ENCODE results near the gene SH3BP5L. TPM values are rescaled to one million over a fixed set of nuclear protein-coding genes. Genes with fewer than 3 reads are reported as not detected.

SH3BP5L gene
- total and polyA plus RNA-seq, 2 of the 13 experiments (the other 11 are each of a cell fraction or from before 2014, with no cell fraction given): 10.3 to 14.9 TPM

DNA sequence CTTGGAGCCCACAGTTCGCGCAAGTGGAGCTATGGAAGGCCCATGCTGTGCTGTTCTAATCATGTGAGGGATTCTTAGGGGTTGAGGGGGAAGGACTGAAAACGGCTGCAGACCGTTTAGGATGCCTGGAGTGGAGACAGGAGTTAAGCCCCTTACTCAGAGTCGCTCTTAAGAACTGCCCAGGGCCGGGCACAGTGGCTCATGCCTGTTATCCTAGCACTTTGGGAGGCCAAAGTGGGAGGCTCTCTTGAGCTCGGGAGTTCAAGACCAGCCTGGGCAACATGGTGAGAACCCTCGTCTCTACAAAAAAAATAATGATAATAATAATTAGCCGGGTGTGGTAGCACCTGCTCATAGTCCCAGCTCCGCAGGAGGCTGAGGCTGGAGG lies 13.4 kb upstream of the SH3BP5L start:
- peak overlapping the region; percentile 93 for H3K9ac ChIP-seq (ENCODE audit: insufficient read depth, low read depth, low read length)
- POLR2A ChIA-PET: interaction anchor here (1.6 to 4.2 kb wide), 4 partner anchors 11 to 54 kb away, joined by 3 to 108 read pairs (median 44); partner anchors contain the start of genes SH3BP5L and ZNF692

DNA sequence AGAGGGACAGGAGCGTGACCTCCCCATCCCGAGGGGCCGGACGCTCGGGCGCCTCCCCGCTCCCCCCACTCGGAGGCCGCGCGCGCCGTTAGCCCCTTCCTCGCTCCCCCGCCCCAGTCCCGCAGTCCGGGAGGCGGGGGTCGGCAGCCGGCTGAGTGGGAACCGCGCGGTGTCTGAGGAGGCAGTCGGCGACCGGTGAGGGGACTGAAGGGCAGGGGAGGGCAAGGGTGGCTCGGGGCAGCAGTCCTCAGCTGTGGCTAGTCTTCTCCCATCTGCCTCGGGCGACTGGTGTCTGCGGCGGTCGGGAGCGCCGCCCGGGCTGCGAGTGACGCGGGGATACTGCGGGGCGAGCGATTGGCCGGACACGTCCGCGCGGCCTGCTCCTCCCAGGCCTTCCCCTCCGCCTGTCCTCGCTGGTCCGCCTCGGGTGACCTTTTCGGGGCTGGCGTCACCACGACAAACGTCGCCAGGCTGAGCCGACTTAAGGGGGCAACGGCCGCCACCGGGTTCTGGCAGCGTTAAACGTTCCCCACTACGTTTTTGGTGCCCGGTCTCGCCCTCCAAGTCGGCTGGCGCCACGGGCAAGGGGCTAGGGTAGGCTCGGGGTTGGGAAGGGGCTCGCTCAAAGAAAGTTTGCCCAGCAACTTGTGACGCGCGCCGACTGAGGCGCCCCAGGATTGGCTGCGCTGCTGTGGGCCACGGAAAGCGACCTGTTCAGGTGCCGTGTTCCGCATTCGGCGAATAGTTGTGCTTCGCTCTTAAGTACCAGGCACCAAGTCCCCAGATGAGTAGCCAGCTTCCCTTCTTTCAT lies 12.8 kb upstream of the SH3BP5L start:
- intact Hi-C loops (cut with micrococcal nuclease; ENCODE audit: unreplicated experiment): loop anchor here (1.0 kb wide), 4 partner anchors 10 to 142 kb away; partner anchors contain the start of genes PGBD2 and ZNF692
- WGBS (ENCODE audit: low lambda C conversion rate): 0% methylated on average over 3 of the region's 82 CpGs
- Histone ChIP-seq H3K4me1 (ENCODE audit: insufficient read depth, low read length) (peaks cover 66% of the 10 kb centered on the region), H3K79me2 (ENCODE audit: insufficient read depth, low read length) (peaks cover 30% of the 10 kb centered on the region), H3K4me3 (replicated peaks in 1 of 3; ENCODE audit: insufficient read depth in 1 of 3, low read depth in 2 of 3, low read length in 3 of 3) (peak overlapping the region; percentile 58 to 87 (median 83)), H3K27ac (ENCODE audit: extremely low read length, insufficient read depth, low read length) (peak overlapping the region; percentile 96), H2AFZ (ENCODE audit: low read length) (no peak overlapping the region), H3K27me3 (ENCODE audit: control insufficient read depth in 1 of 2, insufficient read depth in 2 of 2, low read length in 2 of 2) (no peaks in the 10 kb centered on the region; a peak in 1 of 5 replicates), H4K20me1 (ENCODE audit: insufficient read depth, low read length) (0 out of 2 replicates have a peak, but pooled peaks cover 2% of the 10 kb centered on the region), H3K9ac (ENCODE audit: insufficient read depth, low read depth, low read length) (peak overlapping the region; percentile 93), H3K36me3 (replicated peaks in 1 of 2; ENCODE audit: control insufficient read depth in 1 of 2, insufficient read depth in 2 of 2, low read length in 2 of 2) (peaks cover 3 to 5% of the 10 kb centered on the region in 2 experiments; a peak in 2 of 5 replicates), H3K4me2 (ENCODE audit: low read depth, low read length) (peak overlapping the region; percentile 83), H3K9me3 (ENCODE audit: low read length) (no peaks in the 10 kb centered on the region)
- FAIRE-seq (peak; percentile 80), DNase-seq (ENCODE audit: low spot score) (peak; percentile 80), ATAC-seq (peak; percentile 87)
- BruUV-seq (replicated peaks): TSS peak; percentile 64
- POLR2A ChIA-PET: interaction anchor here (1.0 to 4.2 kb wide), 10 partner anchors 11 to 80 kb away, joined by 3 to 108 read pairs (median 9); partner anchors contain the start of genes PGBD2, SH3BP5L and ZNF692
- in situ Hi-C loops (cut with HindIII; ENCODE audit: extremely low pct_ligation_motif_present, low pct_unique_long_range_greater_than_20kb): no loop called here
- CTCF ChIA-PET (ENCODE audit: low intra/inter-chr PET ratio, low total read pairs): no interaction called here
- TF ChIP-seq ATF7 (IDR thresholded peaks at IDR 0.05): no peak
- TF ChIP-seq ATF7 (CRISPR knock-in tag; IDR thresholded peaks at IDR 0.05): 0 out of 2 replicates have a peak, but pooled peaks have one; percentile 7
- TF ChIP-seq, protein P1, sequence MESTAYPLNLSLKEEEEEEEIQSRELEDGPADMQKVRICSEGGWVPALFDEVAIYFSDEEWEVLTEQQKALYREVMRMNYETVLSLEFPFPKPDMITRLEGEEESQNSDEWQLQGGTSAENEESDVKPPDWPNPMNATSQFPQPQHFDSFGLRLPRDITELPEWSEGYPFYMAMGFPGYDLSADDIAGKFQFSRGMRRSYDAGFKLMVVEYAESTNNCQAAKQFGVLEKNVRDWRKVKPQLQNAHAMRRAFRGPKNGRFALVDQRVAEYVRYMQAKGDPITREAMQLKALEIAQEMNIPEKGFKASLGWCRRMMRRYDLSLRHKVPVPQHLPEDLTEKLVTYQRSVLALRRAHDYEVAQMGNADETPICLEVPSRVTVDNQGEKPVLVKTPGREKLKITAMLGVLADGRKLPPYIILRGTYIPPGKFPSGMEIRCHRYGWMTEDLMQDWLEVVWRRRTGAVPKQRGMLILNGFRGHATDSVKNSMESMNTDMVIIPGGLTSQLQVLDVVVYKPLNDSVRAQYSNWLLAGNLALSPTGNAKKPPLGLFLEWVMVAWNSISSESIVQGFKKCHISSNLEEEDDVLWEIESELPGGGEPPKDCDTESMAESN (CRISPR knock-in tag; conservative IDR thresholded peaks at IDR 0.05): no peak
- TF ChIP-seq, protein P2, sequence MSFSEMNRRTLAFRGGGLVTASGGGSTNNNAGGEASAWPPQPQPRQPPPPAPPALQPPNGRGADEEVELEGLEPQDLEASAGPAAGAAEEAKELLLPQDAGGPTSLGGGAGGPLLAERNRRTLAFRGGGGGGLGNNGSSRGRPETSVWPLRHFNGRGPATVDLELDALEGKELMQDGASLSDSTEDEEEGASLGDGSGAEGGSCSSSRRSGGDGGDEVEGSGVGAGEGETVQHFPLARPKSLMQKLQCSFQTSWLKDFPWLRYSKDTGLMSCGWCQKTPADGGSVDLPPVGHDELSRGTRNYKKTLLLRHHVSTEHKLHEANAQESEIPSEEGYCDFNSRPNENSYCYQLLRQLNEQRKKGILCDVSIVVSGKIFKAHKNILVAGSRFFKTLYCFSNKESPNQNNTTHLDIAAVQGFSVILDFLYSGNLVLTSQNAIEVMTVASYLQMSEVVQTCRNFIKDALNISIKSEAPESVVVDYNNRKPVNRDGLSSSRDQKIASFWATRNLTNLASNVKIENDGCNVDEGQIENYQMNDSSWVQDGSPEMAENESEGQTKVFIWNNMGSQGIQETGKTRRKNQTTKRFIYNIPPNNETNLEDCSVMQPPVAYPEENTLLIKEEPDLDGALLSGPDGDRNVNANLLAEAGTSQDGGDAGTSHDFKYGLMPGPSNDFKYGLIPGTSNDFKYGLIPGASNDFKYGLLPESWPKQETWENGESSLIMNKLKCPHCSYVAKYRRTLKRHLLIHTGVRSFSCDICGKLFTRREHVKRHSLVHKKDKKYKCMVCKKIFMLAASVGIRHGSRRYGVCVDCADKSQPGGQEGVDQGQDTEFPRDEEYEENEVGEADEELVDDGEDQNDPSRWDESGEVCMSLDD (CRISPR knock-in tag; IDR thresholded peaks at IDR 0.05; ENCODE audit: borderline replicate concordance): no peak
- TF ChIP-seq, protein P3, sequence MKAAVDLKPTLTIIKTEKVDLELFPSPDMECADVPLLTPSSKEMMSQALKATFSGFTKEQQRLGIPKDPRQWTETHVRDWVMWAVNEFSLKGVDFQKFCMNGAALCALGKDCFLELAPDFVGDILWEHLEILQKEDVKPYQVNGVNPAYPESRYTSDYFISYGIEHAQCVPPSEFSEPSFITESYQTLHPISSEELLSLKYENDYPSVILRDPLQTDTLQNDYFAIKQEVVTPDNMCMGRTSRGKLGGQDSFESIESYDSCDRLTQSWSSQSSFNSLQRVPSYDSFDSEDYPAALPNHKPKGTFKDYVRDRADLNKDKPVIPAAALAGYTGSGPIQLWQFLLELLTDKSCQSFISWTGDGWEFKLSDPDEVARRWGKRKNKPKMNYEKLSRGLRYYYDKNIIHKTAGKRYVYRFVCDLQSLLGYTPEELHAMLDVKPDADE (CRISPR knock-in tag; IDR thresholded peaks at IDR 0.05): no peak
- no peak for TF ChIP-seq DPF2 (CRISPR knock-in tag; IDR thresholded peaks at IDR 0.05; ENCODE audit: borderline replicate concordance, low read depth)

More for the DNA sequence above, 13.4 kb upstream of the SH3BP5L start:
- peak overlapping the region; percentile 96 for H3K27ac ChIP-seq (ENCODE audit: extremely low read length, insufficient read depth, low read length)
- no peak for DNase-seq (ENCODE audit: low spot score)
- WGBS (ENCODE audit: low lambda C conversion rate): 6% methylated on average over 9 of the region's 10 CpGs
- no peaks in the 10 kb centered on the region; a peak in 1 of 5 replicates for H3K27me3 ChIP-seq (ENCODE audit: control insufficient read depth in 1 of 2, insufficient read depth in 2 of 2, low read length in 2 of 2)
- no peak overlapping the region for H2AFZ ChIP-seq (ENCODE audit: low read length)
- BruUV-seq (replicated peaks): no TSS peak
- H4K20me1 ChIP-seq (ENCODE audit: insufficient read depth, low read length): 0 out of 2 replicates have a peak, but pooled peaks cover 2% of the 10 kb centered on the region
- peak overlapping the region; percentile 83 for H3K4me2 ChIP-seq (ENCODE audit: low read depth, low read length)
- H3K79me2 ChIP-seq (ENCODE audit: insufficient read depth, low read length): peaks cover 30% of the 10 kb centered on the region
- intact Hi-C loops (cut with micrococcal nuclease; ENCODE audit: unreplicated experiment) (no loop called here), in situ Hi-C loops (cut with HindIII; ENCODE audit: extremely low pct_ligation_motif_present, low pct_unique_long_range_greater_than_20kb) (no loop called here)
- H3K4me1 ChIP-seq (ENCODE audit: insufficient read depth, low read length): peaks cover 63% of the 10 kb centered on the region
- H3K36me3 ChIP-seq (replicated peaks in 1 of 2; ENCODE audit: control insufficient read depth in 1 of 2, insufficient read depth in 2 of 2, low read length in 2 of 2): peaks cover 3 to 5% of the 10 kb centered on the region in 2 experiments; a peak in 2 of 5 replicates
- CTCF ChIA-PET (ENCODE audit: low intra/inter-chr PET ratio, low total read pairs): no interaction called here
- H3K4me3 ChIP-seq (replicated peaks in 1 of 3; ENCODE audit: insufficient read depth in 1 of 3, low read depth in 2 of 3, low read length in 3 of 3): peak overlapping the region; percentile 58 to 87 (median 83)
- TF ChIP-seq PITX1 (CRISPR knock-in tag; IDR thresholded peaks at IDR 0.05) (0 out of 2 replicates have a peak, but pooled peaks have one; percentile 1), ATF7 (IDR thresholded peaks at IDR 0.05) (no peak), ATF7 (CRISPR knock-in tag; IDR thresholded peaks at IDR 0.05) (0 out of 2 replicates have a peak, but pooled peaks have one; percentile 9), TEAD3 (CRISPR knock-in tag; optimal IDR thresholded peaks at IDR 0.05; ENCODE audit: borderline replicate concordance) (peak; percentile 3), ATF1 (CRISPR knock-in tag; IDR thresholded peaks at IDR 0.05) (peak; percentile 72), RARA (CRISPR knock-in tag; IDR thresholded peaks at IDR 0.05) (no peak), TCF7 (IDR thresholded peaks at IDR 0.05; ENCODE audit: low read depth) (no peak), WIZ (CRISPR knock-in tag; IDR thresholded peaks at IDR 0.05) (no peak), KAT2B (IDR thresholded peaks at IDR 0.05; ENCODE audit: borderline replicate concordance, low read depth, low read length) (no peak)
- no peak for FAIRE-seq
- no peak for ATAC-seq
- H3K9me3 ChIP-seq (ENCODE audit: low read length): no peaks in the 10 kb centered on the region
